H1 (cell line): ENCODE data around the gene DXO. TPM values are rescaled to one million over a fixed set of nuclear protein-coding genes. Genes with fewer than 3 reads are reported as not detected.
A peak's percentile ranks its signal among the peaks of the same experiment; 100 is the strongest.

Experiments used
- BACH1 ChIP-seq: IDR thresholded peaks from 2 replicates; pipeline ENCODE4 v1.6.1; 2012; ENCODE audit warnings: low read length, improper control_type of control experiment
- BCL11A ChIP-seq, 2 experiments: IDR thresholded peaks; one replicate each; pipeline ENCODE4 v1.6.1; 2011; ENCODE audit warnings: low read depth in 2 of 2, low read length in 2 of 2, mild to moderate bottlenecking in 2 of 2
- CTBP2 ChIP-seq: IDR thresholded peaks from 2 replicates; pipeline ENCODE4 v1.7.0; 2011; ENCODE audit warnings: borderline replicate concordance, mild to moderate bottlenecking, moderate library complexity, mixed read lengths, low read length; ENCODE audit not compliant: insufficient read depth, insufficient read length
- POLR2AphosphoS5 ChIP-seq: IDR thresholded peaks from 2 replicates; pipeline ENCODE4 v1.6.1; 2011; ENCODE audit warnings: low read depth, low read length
- RFX5 ChIP-seq: IDR thresholded peaks from 2 replicates; pipeline ENCODE4 v1.6.1; 2011; ENCODE audit warnings: low read depth, low read length, improper control_type of control experiment, borderline replicate concordance
- RNF2 ChIP-seq: fragments of 200-900, 300-1000 bp; sonication (generic); IDR thresholded peaks from 2 replicates; pipeline ENCODE4 v1.7.1; 2016; ENCODE audit warnings: borderline replicate concordance, low read depth, mild to moderate bottlenecking, antibody characterized with exemption, low read length; ENCODE audit not compliant: poor library complexity, severe bottlenecking; ENCODE audit errors: missing control alignments
- SIX5 ChIP-seq: IDR thresholded peaks from 2 replicates; pipeline ENCODE4 v1.6.1; 2011; ENCODE audit warnings: mild to moderate bottlenecking, low read depth, low read length
- TAF1 ChIP-seq: IDR thresholded peaks from 2 replicates; pipeline ENCODE4 v1.6.1; 2011; ENCODE audit warnings: mild to moderate bottlenecking, low read depth, low read length
- TAF7 ChIP-seq: optimal IDR thresholded peaks from 2 replicates; pipeline ENCODE3; 2011; ENCODE audit warnings: low read depth, mild to moderate bottlenecking, inconsistent platforms, low read length, moderate library complexity, borderline replicate concordance
- polyA plus RNA-seq, 7 experiments: library from polyadenylated mRNA; depleted of rRNA in 3 of 7; stranded (reverse) in 5 of 7; unstranded in 2 of 7; fragments of >200 nt in 5 of 7; fragments of 200-250 nt in 2 of 7; gene quantifications; 1 replicate in 5 of 7; 2 replicates in 1 of 7; 4 replicates in 1 of 7; pipeline versions ENCODE4 v1.2.1 to v1.2.3, GENCODE V29; 2011 to 2013; ENCODE audit warnings: missing spikeins in 2 of 7, mixed read lengths in 2 of 7
- total RNA-seq: library from RNA; stranded (reverse); fragmentation: NEBNext Ultra II Directional; extraction: Animal tissue kit (Norgen Biotek cat#: 25700); gene quantifications from 2 replicates; pipeline ENCODE4 v1.2.1, GENCODE V29; 2021
- TF ChIP-seq, protein P1 (sequence below): IDR thresholded peaks from 2 replicates; pipeline ENCODE4 v1.6.1; 2012; ENCODE audit warnings: low read length, inconsistent platforms
- TF ChIP-seq, protein P2 (sequence below), 3 experiments: IDR thresholded peaks; 1 replicate in 2 of 3; 2 replicates in 1 of 3; pipeline versions ENCODE4 v1.5.1 to v1.6.1; 2011; ENCODE audit warnings: low read length in 3 of 3, mild to moderate bottlenecking in 3 of 3, inconsistent platforms in 2 of 3, low read depth in 1 of 3, moderate library complexity in 1 of 3; ENCODE audit not compliant: insufficient read depth in 1 of 3; ENCODE audit errors: control extremely low read depth in 1 of 3

Gene DXO
- total and polyA plus RNA-seq, 2 of the 8 experiments (the other 6 are each of a cell fraction or from before 2014, with no cell fraction given) = 14.7 to 23.9 TPM

DNA sequence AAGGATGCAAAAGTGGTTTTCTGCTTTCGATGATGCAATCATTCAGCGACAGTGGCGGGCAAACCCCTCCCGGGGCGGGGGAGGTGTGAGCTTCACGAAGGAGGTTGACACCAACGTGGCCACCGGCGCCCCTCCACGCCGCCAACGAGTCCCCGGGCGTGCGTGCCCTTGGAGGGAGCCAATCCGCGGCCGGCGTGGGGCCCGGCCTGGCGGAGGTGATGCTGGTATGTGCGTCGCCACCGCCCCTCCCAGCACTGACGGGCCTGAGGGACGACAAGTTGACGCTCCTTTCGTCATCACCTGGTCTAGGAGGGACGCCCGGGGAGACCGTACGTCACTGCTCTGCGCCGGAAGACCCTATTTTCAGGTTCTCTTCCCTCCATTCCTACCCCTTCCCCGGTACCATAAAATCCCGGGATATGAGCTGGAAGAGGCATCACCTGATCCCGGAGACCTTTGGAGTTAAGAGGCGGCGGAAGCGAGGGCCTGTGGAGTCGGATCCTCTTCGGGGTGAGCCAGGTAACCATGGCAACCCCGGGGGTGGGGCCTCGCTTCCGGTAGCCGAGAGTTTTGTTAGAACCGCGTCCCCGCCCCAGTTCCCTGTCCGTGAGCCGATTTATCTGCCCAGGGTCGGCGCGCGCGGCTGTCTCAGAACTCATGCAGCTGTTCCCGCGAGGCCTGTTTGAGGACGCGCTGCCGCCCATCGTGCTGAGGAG is at the start of gene DXO (continued):
- TF ChIP-seq, protein P1, sequence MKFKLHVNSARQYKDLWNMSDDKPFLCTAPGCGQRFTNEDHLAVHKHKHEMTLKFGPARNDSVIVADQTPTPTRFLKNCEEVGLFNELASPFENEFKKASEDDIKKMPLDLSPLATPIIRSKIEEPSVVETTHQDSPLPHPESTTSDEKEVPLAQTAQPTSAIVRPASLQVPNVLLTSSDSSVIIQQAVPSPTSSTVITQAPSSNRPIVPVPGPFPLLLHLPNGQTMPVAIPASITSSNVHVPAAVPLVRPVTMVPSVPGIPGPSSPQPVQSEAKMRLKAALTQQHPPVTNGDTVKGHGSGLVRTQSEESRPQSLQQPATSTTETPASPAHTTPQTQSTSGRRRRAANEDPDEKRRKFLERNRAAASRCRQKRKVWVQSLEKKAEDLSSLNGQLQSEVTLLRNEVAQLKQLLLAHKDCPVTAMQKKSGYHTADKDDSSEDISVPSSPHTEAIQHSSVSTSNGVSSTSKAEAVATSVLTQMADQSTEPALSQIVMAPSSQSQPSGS = peak; percentile 61; the same call in 1 of the 2 replicates
- peak; percentile 63 for TF ChIP-seq TAF7
- TF ChIP-seq RFX5 = no peak
- TF ChIP-seq BACH1 = peak; percentile 77
- no peak for TF ChIP-seq BCL11A (IDR thresholded peaks at IDR 0.05; ENCODE audit: low read depth in 2 of 2, low read length in 2 of 2)
- peak; percentile 24 for TF ChIP-seq CTBP2
- no peak for TF ChIP-seq SIX5
- no peak for TF ChIP-seq RNF2
- peak; percentile 44; the same call in 1 of the 2 replicates for TF ChIP-seq TAF1
- TF ChIP-seq POLR2AphosphoS5 = peak; percentile 68; the same call in 1 of the 2 replicates
- TF ChIP-seq, protein P2, sequence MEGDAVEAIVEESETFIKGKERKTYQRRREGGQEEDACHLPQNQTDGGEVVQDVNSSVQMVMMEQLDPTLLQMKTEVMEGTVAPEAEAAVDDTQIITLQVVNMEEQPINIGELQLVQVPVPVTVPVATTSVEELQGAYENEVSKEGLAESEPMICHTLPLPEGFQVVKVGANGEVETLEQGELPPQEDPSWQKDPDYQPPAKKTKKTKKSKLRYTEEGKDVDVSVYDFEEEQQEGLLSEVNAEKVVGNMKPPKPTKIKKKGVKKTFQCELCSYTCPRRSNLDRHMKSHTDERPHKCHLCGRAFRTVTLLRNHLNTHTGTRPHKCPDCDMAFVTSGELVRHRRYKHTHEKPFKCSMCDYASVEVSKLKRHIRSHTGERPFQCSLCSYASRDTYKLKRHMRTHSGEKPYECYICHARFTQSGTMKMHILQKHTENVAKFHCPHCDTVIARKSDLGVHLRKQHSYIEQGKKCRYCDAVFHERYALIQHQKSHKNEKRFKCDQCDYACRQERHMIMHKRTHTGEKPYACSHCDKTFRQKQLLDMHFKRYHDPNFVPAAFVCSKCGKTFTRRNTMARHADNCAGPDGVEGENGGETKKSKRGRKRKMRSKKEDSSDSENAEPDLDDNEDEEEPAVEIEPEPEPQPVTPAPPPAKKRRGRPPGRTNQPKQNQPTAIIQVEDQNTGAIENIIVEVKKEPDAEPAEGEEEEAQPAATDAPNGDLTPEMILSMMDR (IDR thresholded peaks at IDR 0.05; ENCODE audit: control extremely low read depth in 1 of 3, insufficient read depth in 1 of 3, low read depth in 1 of 3, low read length in 3 of 3) = no peak
